HT1080 (cell line): Measurements from ENCODE around the gene FAIM2. TPM values are rescaled to one million over a fixed set of nuclear protein-coding genes. Genes with fewer than 3 reads are reported as not detected.
"Not testable (repeated sequence)": the region's sequence is repeated elsewhere in the genome, so short reads cannot be mapped to it uniquely, and the experiment has no call there.

ENCODE experiments used
- DNase-seq: peaks from one replicate; pipeline ENCODE4 v3.0.0-alpha.2; 2015; ENCODE audit warnings: low read depth
- total RNA-seq: library from RNA; depleted of rRNA; stranded (reverse); fragments of >200 nt; shearing (Covaris generic); gene quantifications from 2 replicates; pipeline ENCODE4 v1.2.3, GENCODE V29; 2014

Gene FAIM2
- total RNA-seq, 1 experiment from 2014 or later, result not detected

- no peak for DNase-seq
Observed at GRCh38 chr12:49881415-49882247, 22.1 kb downstream of the FAIM2 start.

- no peak for DNase-seq
Observed at GRCh38 chr12:49880756-49881414, 22.8 kb downstream of the FAIM2 start.

- not testable (repeated sequence) for DNase-seq
Observed at GRCh38 chr12:49879065-49879464, 24.6 kb downstream of the FAIM2 start.

- no peak for DNase-seq
Observed at GRCh38 chr12:49878021-49878420, 25.7 kb downstream of the FAIM2 start.

GRCh38 chr12:49877066-49877465 is 26.6 kb downstream of the FAIM2 start:
- DNase-seq, result no peak

- no peak for DNase-seq
Observed at GRCh38 chr12:49876070-49876469, 27.6 kb downstream of the FAIM2 start.

- DNase-seq, result no peak
Observed at GRCh38 chr12:49875115-49875720, 28.5 kb downstream of the FAIM2 start.

- no peak for DNase-seq
Observed at GRCh38 chr12:49874142-49874897, 29.4 kb downstream of the FAIM2 start.

- DNase-seq, result no peak
Observed at GRCh38 chr12:49873361-49873934, 30.3 kb downstream of the FAIM2 start.

GRCh38 chr12:49872781-49873181 is 30.9 kb downstream of the FAIM2 start:
- DNase-seq, result no peak

- no peak for DNase-seq
Observed at GRCh38 chr12:49872381-49872780, 31.3 kb downstream of the FAIM2 start.

- DNase-seq, result not testable (repeated sequence)
Observed at GRCh38 chr12:49871811-49872251, 31.9 kb downstream of the FAIM2 start.

GRCh38 chr12:49871263-49871561 is 32.5 kb downstream of the FAIM2 start:
- no peak for DNase-seq

- no peak for DNase-seq
Observed at GRCh38 chr12:49870501-49871262, 33.0 kb downstream of the FAIM2 start.

GRCh38 chr12:49869816-49870500 is 33.7 kb downstream of the FAIM2 start:
- DNase-seq, result no peak

GRCh38 chr12:49868952-49869815 is 34.5 kb downstream of the FAIM2 start:
- peak; percentile 68 for DNase-seq

- no peak for DNase-seq
Observed at GRCh38 chr12:49868449-49868848, 35.3 kb downstream of the FAIM2 start.

- no peak for DNase-seq
Observed at GRCh38 chr12:49867570-49868341, 35.9 kb downstream of the FAIM2 start.
